T-cell (primary cell): Measurements from ENCODE around the gene TNFAIP8L1. TPM values are rescaled to one million over a fixed set of nuclear protein-coding genes. Genes with fewer than 3 reads are reported as not detected.
"Not testable (repeated sequence)": the region's sequence is repeated elsewhere in the genome, so short reads cannot be mapped to it uniquely, and the experiment has no call there.

ENCODE experiments used
- ATAC-seq, 4 experiments: fragments of 200-7000 bp in 3 of 4; fragments of 150-1000 bp in 1 of 4; cut with Tn5 transposase; replicated peaks in 1 of 4; 1 replicate in 3 of 4; 2 replicates in 1 of 4; pipeline ENCODE4 v1.10.0; 2021; ENCODE audit warnings: moderate library complexity in 3 of 4, mild to moderate bottlenecking in 2 of 4, moderate number of reproducible peaks in 1 of 4
- CTCF ChIA-PET, 2 donors: fragments of 300-600 bp; sonication (Branson Sonifier 250); formaldehyde crosslinking; loops; one replicate each; lab custom pipeline; 2022; ENCODE audit warnings: antibody characterized with exemption in 2 of 2; lab: Charles Lee
- POLR2A ChIA-PET, 2 donors: fragments of 300-600 bp; sonication (Branson Sonifier 250); formaldehyde crosslinking; loops; one replicate each; lab custom pipeline; 2022; ENCODE audit warnings: antibody characterized with exemption in 2 of 2; lab: Charles Lee
- DNase-seq, 35 experiments: peaks; one replicate each; pipeline versions ENCODE4 v3.0.0 to v3.0.0-alpha.2; 2013 to 2023
- H3K27ac ChIP-seq: one replicate; pipeline ENCODE4 v1.5.1; 2013; ENCODE audit warnings: low read length
- H3K27me3 ChIP-seq, 2 experiments: replicated peaks in 1 of 2; 1 replicate in 1 of 2; 2 replicates in 1 of 2; pipeline versions ENCODE4 v1.6.1 to v1.7.0; 2013; ENCODE audit warnings: low read length in 1 of 2, mixed read lengths in 1 of 2; ENCODE audit not compliant: control insufficient read depth in 2 of 2, insufficient read depth in 2 of 2; ENCODE audit errors: extremely low read depth in 1 of 2
- H3K36me3 ChIP-seq, 2 donors: 1 replicate in 1 of 2; 2 replicates in 1 of 2; pipeline versions ENCODE4 v1.6.1 to v1.7.0; 2013; ENCODE audit warnings: low read length in 1 of 2; ENCODE audit not compliant: control insufficient read depth in 2 of 2, insufficient read depth in 1 of 2; ENCODE audit errors: extremely low read depth in 1 of 2
- H3K4me1 ChIP-seq, 2 experiments: 1 replicate in 1 of 2; 2 replicates in 1 of 2; pipeline versions ENCODE4 v1.6.1 to v1.7.0; 2013; ENCODE audit warnings: low read length in 2 of 2, mixed read lengths in 1 of 2; ENCODE audit not compliant: insufficient read depth in 2 of 2, control insufficient read depth in 1 of 2; ENCODE audit errors: extremely low read depth in 1 of 2
- H3K4me3 ChIP-seq, 2 donors: 1 replicate in 1 of 2; 2 replicates in 1 of 2; pipeline versions ENCODE4 v1.5.1 to v1.7.0; 2013; ENCODE audit warnings: mild to moderate bottlenecking in 2 of 2, low read length in 1 of 2, moderate library complexity in 1 of 2; ENCODE audit not compliant: control insufficient read depth in 1 of 2; ENCODE audit errors: extremely low read depth in 1 of 2
- H3K9me3 ChIP-seq: 2 replicates; pipeline ENCODE4 v1.7.0; 2013
- H3K27ac Mint-ChIP-seq, 2 donors: one replicate each; pipeline ENCODE4 v1.8.0; 2020 to 2021; ENCODE audit warnings: mild to moderate bottlenecking in 2 of 2, mixed read lengths in 2 of 2
- H3K27me3 Mint-ChIP-seq, 2 donors: one replicate each; pipeline ENCODE4 v1.8.0; 2021 to 2022; ENCODE audit warnings: mixed read lengths in 2 of 2
- H3K36me3 Mint-ChIP-seq: one replicate; pipeline ENCODE4 v1.8.0; 2021; ENCODE audit warnings: mixed read lengths
- H3K4me1 Mint-ChIP-seq, 3 donors: one replicate each; pipeline ENCODE4 v1.8.0; 2020 to 2022; ENCODE audit warnings: mixed read lengths in 3 of 3, mild to moderate bottlenecking in 1 of 3
- H3K4me3 Mint-ChIP-seq, 3 donors: one replicate each; pipeline ENCODE4 v1.8.0; 2020 to 2022; ENCODE audit warnings: mild to moderate bottlenecking in 3 of 3, mixed read lengths in 3 of 3, moderate library complexity in 3 of 3
- H3K9me3 Mint-ChIP-seq, 3 donors: one replicate each; pipeline ENCODE4 v1.8.0; 2020 to 2022; ENCODE audit warnings: mixed read lengths in 3 of 3
- WGBS: methylation state at CpG from one replicate; pipeline ENCODE4 v1.1.5; 2013; ENCODE audit warnings: missing lambda C conversion rate; ENCODE audit not compliant: insufficient coverage; 5-methylcytosine and 5-hydroxymethylcytosine counted together
- total RNA-seq, 35 experiments: library from RNA in 6 of 35; stranded (reverse) in 6 of 35; fragments of 120-200 nt in 1 of 35; gene quantifications; one replicate each; pipeline versions ENCODE4 v1.2.1 to v1.2.4 and lab custom pipeline; 2013 to 2026

TNFAIP8L1 gene
- total RNA-seq, 5 donors from 2014 or later (not counting 1 experiment from before 2014, with no cell fraction given), result 10.8 to 23.0 (median 19.5) TPM

GRCh38 chr19:4678881-4679790 is 39.8 kb downstream of the TNFAIP8L1 start:
- Histone ChIP-seq H3K9me3 (no peaks in the 10 kb centered on the region), H3K36me3 (peaks cover 30 to 52% of the 10 kb centered on the region in 2 donors), H3K4me1 (no peaks in the 10 kb centered on the region), H3K27ac (no peak overlapping the region), H3K4me3 (no peak overlapping the region), H3K27me3 (no peaks in the 10 kb centered on the region)
- Mint-ChIP-seq H3K27ac (no peak overlapping the region), H3K4me1 (no peaks in the 10 kb centered on the region), H3K36me3 (peaks cover 16% of the 10 kb centered on the region), H3K27me3 (no peaks in the 10 kb centered on the region), H3K9me3 (no peaks in the 10 kb centered on the region), H3K4me3 (no peak overlapping the region)
- WGBS, result 95% methylated on average over 17 of the region's 34 CpGs
- ATAC-seq (peak in 3 of 4 experiments; percentile 35 to 66 (median 47)), DNase-seq (peak in 4 of 35 experiments; percentile 4 to 25 (median 12))
- ChIA-PET POLR2A (no interaction called here), CTCF (no interaction called here)

DNA sequence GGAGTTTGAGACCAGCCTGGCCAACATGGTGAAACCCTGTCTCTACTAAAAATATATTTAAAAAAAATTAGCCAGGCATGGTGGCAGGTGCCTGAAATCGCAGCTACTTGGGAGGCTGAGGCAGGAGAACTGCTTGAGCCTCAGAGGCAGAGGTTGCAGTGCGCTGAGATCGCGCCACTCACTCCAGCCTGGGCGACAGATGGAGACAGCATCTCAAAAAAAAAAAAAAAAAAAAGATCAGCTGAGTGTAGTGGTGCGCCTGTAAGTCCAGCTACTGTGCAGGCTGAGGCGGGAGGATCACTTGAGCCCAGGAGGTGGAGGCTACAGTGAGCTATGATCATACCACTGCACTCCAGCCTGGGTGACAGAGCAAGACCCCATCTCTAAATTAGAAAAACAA is 40.7 kb downstream of the TNFAIP8L1 start:
- H3K27me3 ChIP-seq, H3K27me3 Mint-ChIP-seq, H3K4me1 ChIP-seq, H3K4me3 Mint-ChIP-seq, H3K4me1 Mint-ChIP-seq, DNase-seq, H3K27ac ChIP-seq, H3K9me3 Mint-ChIP-seq, H3K4me3 ChIP-seq, H3K27ac Mint-ChIP-seq, ATAC-seq, H3K9me3 ChIP-seq: not testable (repeated sequence)
- ChIA-PET CTCF (interaction anchor here in 1 of 2 donors (0.6 kb wide), 1 partner anchor 174 kb away, joined by 4 read pairs; no protein-coding TSS in a partner anchor), POLR2A (interaction anchor here in 1 of 2 donors (0.6 kb wide), 1 partner anchor 87 kb away, joined by 6 read pairs; no protein-coding TSS in a partner anchor)
- H3K36me3 Mint-ChIP-seq, result peaks cover 21% of the 10 kb centered on the region
- peaks cover 30 to 54% of the 10 kb centered on the region in 2 donors for H3K36me3 ChIP-seq
- 100% methylated on average over 2 of the region's 7 CpGs for WGBS

DNA sequence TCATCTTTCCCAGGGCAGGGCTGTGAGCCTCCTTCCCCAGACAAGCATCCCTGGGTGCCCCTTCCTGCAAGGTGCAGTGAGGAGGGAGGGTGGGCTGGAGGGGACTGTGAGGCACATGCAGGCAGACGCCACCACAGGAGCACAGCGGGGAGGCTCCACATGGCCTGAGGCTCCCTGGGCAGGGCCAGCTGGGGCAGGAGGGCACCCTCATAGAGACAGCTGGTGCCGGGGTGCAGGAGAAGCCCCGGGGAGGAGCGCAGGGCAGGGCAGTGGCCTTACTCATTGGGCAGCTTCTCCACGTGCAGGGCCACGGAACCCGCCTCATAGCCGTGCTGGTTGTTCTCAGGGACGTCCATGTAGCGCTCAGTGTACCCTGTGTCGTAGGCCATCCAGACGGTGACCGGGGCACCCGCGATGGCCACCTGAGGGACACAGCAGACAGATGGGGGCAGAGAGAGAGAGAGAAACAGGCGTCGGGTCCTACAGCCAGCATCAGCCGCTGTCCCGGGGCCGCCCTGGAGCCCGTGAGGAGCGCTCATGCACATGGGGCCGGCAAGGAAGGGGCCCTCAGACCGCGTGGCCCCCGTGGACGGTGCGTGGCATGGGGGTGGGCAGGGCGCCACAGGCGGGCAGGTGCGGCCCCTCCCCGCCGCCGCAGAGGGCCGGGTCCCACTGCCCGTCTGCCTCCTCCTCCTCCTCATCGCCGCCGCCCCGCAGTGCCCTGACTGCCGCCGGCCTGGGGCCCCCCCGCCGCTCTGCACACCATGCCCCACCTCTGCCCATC is 43.3 kb downstream of the TNFAIP8L1 start:
- peaks cover 27 to 57% of the 10 kb centered on the region in 2 donors for H3K36me3 ChIP-seq
- H3K36me3 Mint-ChIP-seq, result peaks cover 14% of the 10 kb centered on the region

GRCh38 chr19:4684312-4685095 is 45.2 kb downstream of the TNFAIP8L1 start:
- ATAC-seq (no peak), DNase-seq (no peak)
- 97% methylated on average over 28 of the region's 28 CpGs for WGBS
- Histone ChIP-seq H3K36me3 (peaks cover 30 to 58% of the 10 kb centered on the region in 2 donors), H3K9me3 (no peaks in the 10 kb centered on the region), H3K4me3 (no peak overlapping the region), H3K27ac (no peak overlapping the region), H3K4me1 (no peaks in the 10 kb centered on the region), H3K27me3 (no peaks in the 10 kb centered on the region)
- POLR2A ChIA-PET, result no interaction called here
- Mint-ChIP-seq H3K36me3 (peaks cover 14% of the 10 kb centered on the region), H3K4me3 (no peak overlapping the region), H3K27ac (no peak overlapping the region), H3K4me1 (no peaks in the 10 kb centered on the region), H3K9me3 (no peaks in the 10 kb centered on the region), H3K27me3 (no peaks in the 10 kb centered on the region)
- CTCF ChIA-PET, result no interaction called here

More for the DNA sequence above, 43.3 kb downstream of the TNFAIP8L1 start:
- ChIA-PET POLR2A (no interaction called here), CTCF (no interaction called here)
- no peaks in the 10 kb centered on the region for H3K4me1 Mint-ChIP-seq
- WGBS, result 98% methylated on average over 35 of the region's 45 CpGs
- ATAC-seq (no peak), DNase-seq (no peak)
- no peak overlapping the region for H3K27ac Mint-ChIP-seq
- no peaks in the 10 kb centered on the region for H3K9me3 Mint-ChIP-seq
- H3K4me3 Mint-ChIP-seq, result no peak overlapping the region
- Histone ChIP-seq H3K9me3 (no peaks in the 10 kb centered on the region), H3K27ac (no peak overlapping the region), H3K4me1 (no peaks in the 10 kb centered on the region), H3K4me3 (no peak overlapping the region), H3K27me3 (no peaks in the 10 kb centered on the region)
- H3K27me3 Mint-ChIP-seq, result no peaks in the 10 kb centered on the region

DNA sequence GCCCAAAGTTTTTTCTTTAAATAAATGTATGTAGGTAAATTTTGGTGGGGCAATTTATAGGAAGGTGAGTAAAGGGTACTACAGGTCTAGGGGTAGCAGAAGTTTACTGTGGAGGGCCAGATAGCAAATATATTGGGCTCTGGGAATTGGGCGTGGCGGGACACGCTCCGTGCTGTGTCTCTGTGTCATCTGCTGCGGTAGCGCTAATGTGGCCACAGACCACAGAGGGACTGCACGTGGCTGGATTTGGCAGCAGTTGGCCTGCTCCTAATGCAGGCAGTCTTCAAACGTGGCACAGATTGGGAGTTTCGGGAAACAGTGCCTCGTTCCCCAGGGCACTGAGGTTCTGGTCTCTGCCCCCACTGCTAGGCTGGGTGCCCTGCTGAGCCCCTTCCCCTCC is 47.4 kb downstream of the TNFAIP8L1 start:
- Mint-ChIP-seq H3K9me3 (no peaks in the 10 kb centered on the region), H3K36me3 (peaks cover 17% of the 10 kb centered on the region), H3K27ac (peak overlapping the region in 1 of 2 donors; percentile 57), H3K27me3 (no peaks in the 10 kb centered on the region), H3K4me3 (no peak overlapping the region), H3K4me1 (no peaks in the 10 kb centered on the region)
- Histone ChIP-seq H3K27ac (no peak overlapping the region), H3K36me3 (peaks cover 45 to 70% of the 10 kb centered on the region in 2 donors), H3K4me1 (no peaks in the 10 kb centered on the region), H3K9me3 (no peaks in the 10 kb centered on the region), H3K4me3 (no peak overlapping the region), H3K27me3 (no peaks in the 10 kb centered on the region)
- CTCF ChIA-PET, result no interaction called here
- POLR2A ChIA-PET, result no interaction called here
- DNase-seq, result no peak
- no peak for ATAC-seq
- 99% methylated on average over 10 of the region's 10 CpGs for WGBS

DNA sequence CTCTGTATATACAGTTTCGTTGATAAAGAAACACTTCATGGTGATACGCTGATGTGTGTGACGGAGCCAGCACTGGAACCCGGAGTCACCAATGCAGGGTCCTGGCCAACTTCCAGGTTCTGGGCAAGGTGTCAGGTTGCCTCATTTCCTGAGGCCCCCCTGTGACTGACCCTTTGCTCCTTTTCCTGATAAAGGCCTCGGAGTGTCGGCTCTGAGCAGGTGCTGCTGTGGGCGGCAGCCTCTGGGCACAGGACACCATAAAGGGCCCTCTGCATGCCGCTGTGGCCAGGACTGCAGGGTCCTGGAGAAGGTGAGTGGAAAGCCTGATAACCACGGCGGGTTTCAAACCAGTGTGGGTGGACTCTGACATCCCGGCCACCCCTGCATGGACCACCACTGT is 48.1 kb downstream of the TNFAIP8L1 start:
- peaks cover 49 to 70% of the 10 kb centered on the region in 2 donors for H3K36me3 ChIP-seq
- H3K4me3 ChIP-seq, result no peak overlapping the region
- 97% methylated on average over 10 of the region's 11 CpGs for WGBS
- no peak overlapping the region for H3K27ac ChIP-seq
- DNase-seq (no peak), ATAC-seq (no peak)
- no peaks in the 10 kb centered on the region for H3K27me3 ChIP-seq
- Mint-ChIP-seq H3K4me3 (no peak overlapping the region), H3K27ac (no peak overlapping the region), H3K4me1 (no peaks in the 10 kb centered on the region), H3K36me3 (peaks cover 18% of the 10 kb centered on the region), H3K9me3 (no peaks in the 10 kb centered on the region), H3K27me3 (no peaks in the 10 kb centered on the region)
- CTCF ChIA-PET, result no interaction called here
- no peaks in the 10 kb centered on the region for H3K4me1 ChIP-seq
- POLR2A ChIA-PET, result no interaction called here
- H3K9me3 ChIP-seq, result no peaks in the 10 kb centered on the region
